Body of pancreas (tissue), 4 donors: ENCODE measurements around the gene SBK3. TPM values are rescaled to one million over a fixed set of nuclear protein-coding genes. Genes with fewer than 3 reads are reported as not detected.
"Not testable (repeated sequence)": the region's sequence is repeated elsewhere in the genome, so short reads cannot be mapped to it uniquely, and the experiment has no call there.

Experiments used
- ATAC-seq: fragments of 150-250 bp; one replicate; pipeline ENCODE4 v1.9.1; 2016
- DNase-seq, 4 donors: peaks; one replicate each; pipeline ENCODE4 v3.0.0-alpha.2; 2019
- H3K27ac ChIP-seq, 4 donors: fragments of 200-600 bp; sonication (generic); 1 replicate in 3 of 4; 2 replicates in 1 of 4; pipeline versions ENCODE4 v1.5.1 to v1.6.1; 2016 to 2019; ENCODE audit warnings: mild to moderate bottlenecking in 1 of 4, mixed read lengths in 1 of 4, moderate library complexity in 1 of 4
- H3K27me3 ChIP-seq, 2 donors: fragments of 200-600 bp; sonication (generic); one replicate each; pipeline ENCODE4 v1.6.0; 2016; ENCODE audit warnings: mild to moderate bottlenecking in 1 of 2
- H3K36me3 ChIP-seq, 2 donors: fragments of 200-600 bp; sonication (generic); replicated peaks in 1 of 2; 2 replicates each; pipeline ENCODE4 v1.5.1; 2016; ENCODE audit warnings: low read depth in 2 of 2; ENCODE audit not compliant: insufficient read depth in 1 of 2
- H3K4me1 ChIP-seq: fragments of 200-600 bp; sonication (generic); one replicate; pipeline ENCODE4 v1.6.0; 2016
- H3K4me3 ChIP-seq, 2 donors: fragments of 200-600 bp; sonication (generic); 1 replicate in 1 of 2; 2 replicates in 1 of 2; pipeline ENCODE4 v1.5.1; 2016 to 2019
- H3K9me3 ChIP-seq, 3 donors: fragments of 200-600 bp; sonication (generic); 1 replicate in 2 of 3; 2 replicates in 1 of 3; pipeline ENCODE4 v1.5.1; 2016
- POLR2A ChIP-seq, 3 donors: fragments of 450-650 bp; IDR thresholded peaks; one replicate each; pipeline ENCODE4 v1.6.1; 2016; ENCODE audit warnings: antibody characterized with exemption in 3 of 3, mild to moderate bottlenecking in 2 of 3
- WGBS, 2 donors: methylation state at CpG; one replicate each; pipeline ENCODE4 v1.1.5; 2017; 5-methylcytosine and 5-hydroxymethylcytosine counted together
- intact Hi-C: fragments of 100-400 bp; cut with DNase I; formaldehyde crosslinking; loops from one replicate; pipeline ENCODE4 v1.15.1; 2023
- total RNA-seq, 2 donors: library from RNA; depleted of rRNA; stranded (reverse); fragments of >200 nt; gene quantifications; one replicate each; pipeline ENCODE4 v1.1.0, GENCODE V29; 2016
- TF ChIP-seq, protein P1 (sequence below), 7 experiments: fragments of 450-650 bp in 4 of 7; fragments of 200-600 bp in 3 of 7; sonication (generic) in 3 of 7; IDR thresholded peaks; one replicate each; pipeline ENCODE4 v1.5.1; 2016 to 2019; ENCODE audit warnings: antibody characterized with exemption in 7 of 7

Gene SBK3
- total RNA-seq, 2 donors from 2014 or later = not detected

DNA sequence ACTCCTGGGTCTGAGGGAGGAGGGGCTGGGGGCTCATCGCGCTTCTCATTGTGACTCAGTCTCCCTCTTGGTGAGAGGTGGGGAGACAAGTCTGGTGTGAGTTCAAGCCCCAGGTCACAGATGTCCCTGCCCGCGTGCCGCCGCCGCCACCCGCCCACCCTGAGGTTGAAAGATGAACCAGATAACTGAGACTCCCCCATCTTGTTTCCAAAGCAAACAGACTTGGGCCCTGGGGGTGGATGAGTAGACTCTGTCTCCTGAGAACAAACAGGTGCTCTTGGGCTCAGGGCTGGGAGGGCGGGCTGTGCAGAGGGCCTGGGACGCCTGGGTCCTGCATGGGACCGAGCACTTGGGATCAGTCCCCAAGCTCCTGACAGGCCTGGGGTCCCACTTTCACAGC lies 9.0 kb downstream of the SBK3 start:
- TF ChIP-seq, protein P1, sequence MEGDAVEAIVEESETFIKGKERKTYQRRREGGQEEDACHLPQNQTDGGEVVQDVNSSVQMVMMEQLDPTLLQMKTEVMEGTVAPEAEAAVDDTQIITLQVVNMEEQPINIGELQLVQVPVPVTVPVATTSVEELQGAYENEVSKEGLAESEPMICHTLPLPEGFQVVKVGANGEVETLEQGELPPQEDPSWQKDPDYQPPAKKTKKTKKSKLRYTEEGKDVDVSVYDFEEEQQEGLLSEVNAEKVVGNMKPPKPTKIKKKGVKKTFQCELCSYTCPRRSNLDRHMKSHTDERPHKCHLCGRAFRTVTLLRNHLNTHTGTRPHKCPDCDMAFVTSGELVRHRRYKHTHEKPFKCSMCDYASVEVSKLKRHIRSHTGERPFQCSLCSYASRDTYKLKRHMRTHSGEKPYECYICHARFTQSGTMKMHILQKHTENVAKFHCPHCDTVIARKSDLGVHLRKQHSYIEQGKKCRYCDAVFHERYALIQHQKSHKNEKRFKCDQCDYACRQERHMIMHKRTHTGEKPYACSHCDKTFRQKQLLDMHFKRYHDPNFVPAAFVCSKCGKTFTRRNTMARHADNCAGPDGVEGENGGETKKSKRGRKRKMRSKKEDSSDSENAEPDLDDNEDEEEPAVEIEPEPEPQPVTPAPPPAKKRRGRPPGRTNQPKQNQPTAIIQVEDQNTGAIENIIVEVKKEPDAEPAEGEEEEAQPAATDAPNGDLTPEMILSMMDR (IDR thresholded peaks at IDR 0.05) = no peak
- TF ChIP-seq POLR2A (IDR thresholded peaks at IDR 0.05) = no peak
- Histone ChIP-seq H3K27ac (no peak overlapping the region), H3K4me1 (no peaks in the 10 kb centered on the region), H3K9me3 (no peaks in the 10 kb centered on the region), H3K27me3 (no peaks in the 10 kb centered on the region), H3K4me3 (no peak overlapping the region), H3K36me3 (no peaks in the 10 kb centered on the region)
- ATAC-seq (no peak), DNase-seq (no peak)
- intact Hi-C loops = no loop called here
- WGBS, 2 donors = 68% methylated on average over 11 of the region's 11 CpGs; no CpG with 5 or more reads in 1 of the 2 donors

DNA sequence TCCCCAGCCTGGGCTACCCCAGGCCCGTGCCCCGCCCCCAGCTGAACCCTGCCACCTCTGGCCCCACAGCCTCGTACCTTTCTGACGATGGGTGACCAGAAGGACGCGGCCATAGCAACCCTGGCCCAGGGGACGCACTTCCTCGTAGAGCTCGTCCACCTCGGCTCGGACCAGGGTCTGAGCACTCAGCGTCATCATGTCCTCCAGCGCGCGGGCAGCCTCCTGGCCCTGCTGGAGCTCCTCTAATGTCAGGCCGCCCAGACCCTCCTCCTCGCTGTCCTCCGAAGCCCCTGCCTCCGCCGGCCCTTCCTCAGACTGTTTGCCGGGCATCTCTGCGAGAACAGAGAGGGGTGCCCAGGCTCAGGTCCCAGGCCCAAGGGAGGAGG lies 9.4 kb downstream of the SBK3 start:
- Histone ChIP-seq H3K27ac (no peak overlapping the region), H3K4me3 (no peak overlapping the region), H3K9me3 (no peaks in the 10 kb centered on the region), H3K4me1 (no peaks in the 10 kb centered on the region), H3K27me3 (no peaks in the 10 kb centered on the region), H3K36me3 (no peaks in the 10 kb centered on the region)
- intact Hi-C loops = no loop called here
- ATAC-seq = no peak
- TF ChIP-seq POLR2A (IDR thresholded peaks at IDR 0.05) = no peak
- TF ChIP-seq, protein P1 (IDR thresholded peaks at IDR 0.05) = no peak
- 82 to 90% methylated on average over 15 to 19 of the region's 22 CpGs for WGBS, 2 donors
- no peak for DNase-seq

DNA sequence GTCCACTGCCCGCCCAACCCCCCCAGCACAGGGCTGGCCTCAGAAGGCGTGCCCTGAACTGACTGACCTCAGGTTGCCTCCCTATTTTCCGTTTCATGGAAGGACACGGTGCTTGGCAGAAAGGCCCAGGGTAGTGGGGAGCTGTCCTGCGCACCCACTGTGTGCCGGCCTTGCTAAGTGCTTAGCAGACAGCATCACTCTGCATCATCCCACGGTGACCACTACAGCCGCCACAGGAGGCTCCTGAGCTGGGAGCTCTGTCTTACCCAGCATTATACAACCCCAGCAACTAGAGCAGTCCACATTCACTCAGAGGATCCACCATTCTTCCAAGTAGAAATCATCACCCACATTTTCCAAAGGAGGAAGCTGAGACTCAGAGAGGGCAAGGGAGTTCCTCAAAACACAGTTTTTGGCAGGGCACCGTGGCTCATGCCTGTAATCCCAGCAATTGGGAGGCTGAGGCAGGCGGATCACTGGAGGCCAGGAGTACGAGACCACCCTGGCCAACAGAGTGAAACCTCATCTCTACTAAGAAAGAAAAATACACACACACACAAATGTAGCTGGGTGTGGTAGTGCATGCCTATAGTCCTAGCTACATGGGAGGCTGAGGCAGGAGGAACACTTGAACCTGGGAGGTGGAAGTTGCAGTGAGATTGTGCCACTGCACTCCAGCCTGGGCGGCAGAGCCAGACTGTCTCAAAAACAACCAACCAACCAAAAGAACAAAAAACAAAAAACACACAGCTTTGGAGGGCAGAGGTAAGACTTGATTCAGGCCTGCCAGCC lies 10.0 kb downstream of the SBK3 start:
- Histone ChIP-seq H3K9me3 (no peaks in the 10 kb centered on the region), H3K4me3 (no peak overlapping the region), H3K27me3 (no peaks in the 10 kb centered on the region), H3K36me3 (no peaks in the 10 kb centered on the region), H3K27ac (no peak overlapping the region), H3K4me1 (no peaks in the 10 kb centered on the region)
- 78 to 79% methylated on average over 11 to 12 of the region's 12 CpGs for WGBS, 2 donors
- intact Hi-C loops = no loop called here
- TF ChIP-seq, protein P1 (IDR thresholded peaks at IDR 0.05) = no peak
- no peak for TF ChIP-seq POLR2A (IDR thresholded peaks at IDR 0.05)
- DNase-seq (no peak), ATAC-seq (no peak)

DNA sequence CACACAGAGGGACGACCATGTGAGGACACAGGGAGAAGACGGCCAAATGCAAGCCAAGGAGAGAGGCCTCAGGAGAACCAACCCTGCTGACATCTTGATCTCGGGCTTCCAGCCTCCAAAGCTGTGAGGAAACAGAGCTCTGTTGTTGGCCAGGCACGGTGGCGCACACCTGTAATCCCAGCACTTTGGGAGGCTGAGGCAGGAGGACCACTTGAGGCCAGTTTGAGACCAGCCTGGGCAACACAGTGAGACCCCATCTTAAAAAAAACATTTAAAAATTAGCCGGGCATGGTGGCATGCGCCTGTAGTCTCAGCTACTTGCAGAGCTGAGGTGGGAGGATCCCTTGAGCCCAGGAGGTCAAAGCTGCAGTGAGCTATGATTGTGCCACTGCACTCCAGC lies 11.1 kb downstream of the SBK3 start:
- intact Hi-C loops, H3K27ac ChIP-seq, ATAC-seq: not testable (repeated sequence)

DNA sequence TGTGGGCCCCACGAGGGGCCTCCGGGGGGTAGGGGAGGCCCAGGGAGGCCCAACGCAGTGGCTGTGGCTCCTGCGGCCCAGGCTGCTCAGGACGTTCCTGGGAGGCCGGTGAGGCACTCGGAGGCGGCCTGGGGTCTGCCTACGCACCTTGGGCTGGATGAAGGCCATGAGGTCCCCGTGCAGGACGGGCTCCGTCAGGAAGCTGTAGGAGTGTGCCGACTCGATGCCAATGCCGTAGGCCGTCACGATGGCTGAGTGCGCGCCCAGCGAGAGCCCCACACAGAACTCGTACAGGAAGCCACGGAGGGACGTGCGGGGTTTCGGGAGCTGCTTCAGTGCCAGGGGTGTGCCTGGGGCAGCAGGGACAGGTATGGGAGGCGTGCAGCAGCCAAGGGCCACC lies 14.3 kb downstream of the SBK3 start:
- Histone ChIP-seq H3K4me1 (peaks cover 7% of the 10 kb centered on the region), H3K27me3 (no peaks in the 10 kb centered on the region), H3K9me3 (no peaks in the 10 kb centered on the region), H3K27ac (no peak overlapping the region), H3K4me3 (no peak overlapping the region), H3K36me3 (no peaks in the 10 kb centered on the region)
- intact Hi-C loops = no loop called here
- 84 to 94% methylated on average over 2 to 21 of the region's 26 CpGs for WGBS, 2 donors
- TF ChIP-seq, protein P1 (IDR thresholded peaks at IDR 0.05) = no peak
- no peak for TF ChIP-seq POLR2A (IDR thresholded peaks at IDR 0.05)
- no peak for ATAC-seq
- no peak for DNase-seq

More for the DNA sequence above, 11.1 kb downstream of the SBK3 start:
- not testable (repeated sequence) for H3K27me3 ChIP-seq, H3K36me3 ChIP-seq, DNase-seq, H3K4me3 ChIP-seq, H3K4me1 ChIP-seq, H3K9me3 ChIP-seq
- WGBS, 2 donors = 68 to 82% methylated on average over 5 to 7 of the region's 7 CpGs
